Cardiac muscle cell (in vitro differentiated cells and primary cell): Measurements from ENCODE around the gene RBM20. TPM values are rescaled to one million over a fixed set of nuclear protein-coding genes. Genes with fewer than 3 reads are reported as not detected.
A peak's percentile ranks its signal among the peaks of the same experiment; 100 is the strongest.

Experiments
- DNase-seq, 2 donors: peaks; one replicate each; pipeline versions ENCODE4 v3.0.0 to v3.0.0-alpha.2; 2010 to 2017; ENCODE audit warnings: low read depth in 1 of 2, low spot score in 1 of 2
- H3K27ac ChIP-seq: fragments of 200-600 bp; sonication (generic); 2 replicates; pipeline ENCODE4 v1.5.1; 2016
- H3K27me3 ChIP-seq: fragments of 200-600 bp; sonication (generic); 2 replicates; pipeline ENCODE4 v1.6.0; 2016; ENCODE audit warnings: control low read depth
- H3K36me3 ChIP-seq: fragments of 200-600 bp; sonication (generic); 2 replicates; pipeline ENCODE4 v1.5.1; 2016; ENCODE audit warnings: control low read depth
- H3K4me1 ChIP-seq: fragments of 200-600 bp; sonication (generic); 2 replicates; pipeline ENCODE4 v1.8.1; 2017; ENCODE audit warnings: low read depth, mild to moderate bottlenecking, mixed run types
- H3K4me3 ChIP-seq: fragments of 200-600 bp; sonication (generic); 2 replicates; pipeline ENCODE4 v1.5.1; 2016; ENCODE audit warnings: mild to moderate bottlenecking
- H3K9me3 ChIP-seq: fragments of 200-600 bp; sonication (generic); 2 replicates; pipeline ENCODE4 v1.5.1; 2017; ENCODE audit warnings: low read depth, mild to moderate bottlenecking, control low read depth
- polyA plus RNA-seq: library from polyadenylated mRNA; unstranded; fragments of >200 nt; fragmentation: Nextera tagmentation; extraction: Ambion mirVana; gene quantifications from 2 replicates; pipeline ENCODE4 v1.2.1, GENCODE V29; 2016
- total RNA-seq: library from RNA; depleted of rRNA; stranded (reverse); fragments of >200 nt; gene quantifications from 2 replicates; pipeline ENCODE4 v1.2.3, GENCODE V29; 2016
- TF ChIP-seq, protein P1 (sequence below): IDR thresholded peaks from 2 replicates; pipeline ENCODE4 v1.5.1; 2012; ENCODE audit warnings: low read depth, mild to moderate bottlenecking, low read length

RBM20 gene
- total and polyA plus RNA-seq, 2 experiments from 2014 or later: 19.2 to 28.5 TPM

- no peaks in the 10 kb centered on the region for H3K4me1 ChIP-seq
- no peaks in the 10 kb centered on the region for H3K9me3 ChIP-seq
- H3K36me3 ChIP-seq: peaks cover 80% of the 10 kb centered on the region
- H3K27me3 ChIP-seq: no peaks in the 10 kb centered on the region
- TF ChIP-seq, protein P1, sequence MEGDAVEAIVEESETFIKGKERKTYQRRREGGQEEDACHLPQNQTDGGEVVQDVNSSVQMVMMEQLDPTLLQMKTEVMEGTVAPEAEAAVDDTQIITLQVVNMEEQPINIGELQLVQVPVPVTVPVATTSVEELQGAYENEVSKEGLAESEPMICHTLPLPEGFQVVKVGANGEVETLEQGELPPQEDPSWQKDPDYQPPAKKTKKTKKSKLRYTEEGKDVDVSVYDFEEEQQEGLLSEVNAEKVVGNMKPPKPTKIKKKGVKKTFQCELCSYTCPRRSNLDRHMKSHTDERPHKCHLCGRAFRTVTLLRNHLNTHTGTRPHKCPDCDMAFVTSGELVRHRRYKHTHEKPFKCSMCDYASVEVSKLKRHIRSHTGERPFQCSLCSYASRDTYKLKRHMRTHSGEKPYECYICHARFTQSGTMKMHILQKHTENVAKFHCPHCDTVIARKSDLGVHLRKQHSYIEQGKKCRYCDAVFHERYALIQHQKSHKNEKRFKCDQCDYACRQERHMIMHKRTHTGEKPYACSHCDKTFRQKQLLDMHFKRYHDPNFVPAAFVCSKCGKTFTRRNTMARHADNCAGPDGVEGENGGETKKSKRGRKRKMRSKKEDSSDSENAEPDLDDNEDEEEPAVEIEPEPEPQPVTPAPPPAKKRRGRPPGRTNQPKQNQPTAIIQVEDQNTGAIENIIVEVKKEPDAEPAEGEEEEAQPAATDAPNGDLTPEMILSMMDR: no peak
- H3K27ac ChIP-seq: peak overlapping the region; percentile 7
- DNase-seq: no peak
- H3K4me3 ChIP-seq: no peak overlapping the region
Measured at GRCh38 chr10:110885932-110886674, 242.0 kb downstream of the RBM20 start.

- H3K4me1 ChIP-seq: no peaks in the 10 kb centered on the region
- no peak overlapping the region for H3K27ac ChIP-seq
- no peaks in the 10 kb centered on the region for H3K9me3 ChIP-seq
- TF ChIP-seq, protein P1: no peak
- H3K4me3 ChIP-seq: no peak overlapping the region
- no peak for DNase-seq
- H3K36me3 ChIP-seq: peaks cover 70% of the 10 kb centered on the region
- no peaks in the 10 kb centered on the region for H3K27me3 ChIP-seq
Measured at GRCh38 chr10:110887560-110887959, 243.4 kb downstream of the RBM20 start.

Other genes starting within 250 kb of the RBM20 start
- gene DUSP5, start 146.4 kb upstream of the RBM20 start, total RNA-seq: 75.8 and 82.1 TPM in 2 replicates
- 64.1 and 99.5 TPM in 2 replicates for gene DUSP5, start 146.4 kb upstream of the RBM20 start, polyA plus RNA-seq
- gene SMC3, start 76.6 kb upstream of the RBM20 start, total RNA-seq: 21.6 and 40.7 TPM in 2 replicates
- 81.5 and 122 TPM in 2 replicates for gene SMC3, start 76.6 kb upstream of the RBM20 start, polyA plus RNA-seq
- gene PDCD4, start 227.6 kb downstream of the RBM20 start, total RNA-seq: 54.0 and 84.9 TPM in 2 replicates
- 98.7 and 160 TPM in 2 replicates for gene PDCD4, start 227.6 kb downstream of the RBM20 start, polyA plus RNA-seq